H1 (cell line): ENCODE measurements around the gene MAP4K1. TPM values are rescaled to one million over a fixed set of nuclear protein-coding genes. Genes with fewer than 3 reads are reported as not detected.

Experiments used
- CTCF ChIA-PET: fragments of 300-600 bp; sonication (Branson Sonifier 250); formaldehyde crosslinking; loops from one replicate; lab custom pipeline; 2021; ENCODE audit not compliant: partially characterized antibody; lab: Charles Lee
- POLR2A ChIA-PET: fragments of 300-600 bp; sonication (Branson Sonifier 250); formaldehyde crosslinking; loops from one replicate; lab custom pipeline; 2021; ENCODE audit warnings: inconsistent platforms; ENCODE audit not compliant: partially characterized antibody; lab: Charles Lee
- DNase-seq, 2 experiments: peaks; one replicate each; pipeline versions ENCODE4 v3.0.0 to v3.0.0-alpha.2; 2010 to 2022; ENCODE audit warnings: low spot score in 2 of 2, low read depth in 1 of 2, mixed read lengths in 1 of 2
- FAIRE-seq: peaks from 2 replicates; lab custom pipeline; 2011; peaks lifted over from hg19 to GRCh38; lab: Jason Lieb, UNC
- H2AFZ ChIP-seq: 2 replicates; pipeline ENCODE4 v1.8.1; 2012; ENCODE audit warnings: low read length, inconsistent platforms
- H2AK5ac ChIP-seq: 2 replicates; pipeline ENCODE4 v1.6.1; 2013; ENCODE audit warnings: low read depth, low read length
- H2BK120ac ChIP-seq: replicated peaks from 2 replicates; pipeline ENCODE3; 2013; ENCODE audit warnings: low read depth, low read length, inconsistent platforms
- H2BK12ac ChIP-seq: 2 replicates; pipeline ENCODE4 v1.6.1; 2013; ENCODE audit warnings: low read depth, low read length
- H2BK15ac ChIP-seq: 2 replicates; pipeline ENCODE4 v1.6.1; 2013; ENCODE audit warnings: low read length
- H2BK20ac ChIP-seq: 2 replicates; pipeline ENCODE4 v1.6.1; 2013; ENCODE audit warnings: low read length
- H2BK5ac ChIP-seq: 2 replicates; pipeline ENCODE4 v1.6.1; 2013; ENCODE audit warnings: low read depth, low read length
- H3K14ac ChIP-seq: 2 replicates; pipeline ENCODE4 v1.6.1; 2013; ENCODE audit warnings: inconsistent platforms; ENCODE audit not compliant: insufficient read length
- H3K18ac ChIP-seq: 2 replicates; pipeline ENCODE4 v1.6.1; 2013; ENCODE audit warnings: low read length; ENCODE audit errors: extremely low read depth
- H3K23ac ChIP-seq: 2 replicates; pipeline ENCODE4 v1.6.1; 2013; ENCODE audit warnings: inconsistent platforms; ENCODE audit not compliant: insufficient read length
- H3K23me2 ChIP-seq: 2 replicates; pipeline ENCODE4 v1.6.1; 2013; ENCODE audit warnings: low read depth, low read length
- H3K27ac ChIP-seq: 2 replicates; pipeline ENCODE4 v1.6.1; 2011; ENCODE audit warnings: low read depth, low read length, inconsistent platforms
- H3K27me3 ChIP-seq, 4 experiments: replicated peaks in 1 of 4; 1 replicate in 1 of 4; 2 replicates in 3 of 4; pipeline versions ENCODE4 v1.6.1 to v1.8.1; 2011 to 2013; ENCODE audit warnings: low read length in 3 of 4, mild to moderate bottlenecking in 3 of 4, inconsistent platforms in 2 of 4, mixed read lengths in 2 of 4, moderate library complexity in 1 of 4; ENCODE audit not compliant: control insufficient read depth in 3 of 4, insufficient read depth in 3 of 4; ENCODE audit errors: extremely low read depth in 1 of 4
- H3K36me3 ChIP-seq, 4 experiments: 2 replicates each; pipeline versions ENCODE4 v1.6.1 to v1.8.1; 2011 to 2013; ENCODE audit warnings: mild to moderate bottlenecking in 4 of 4, low read length in 3 of 4, moderate library complexity in 2 of 4, control low read depth in 1 of 4, inconsistent platforms in 1 of 4; ENCODE audit not compliant: insufficient read depth in 4 of 4, control insufficient read depth in 2 of 4
- H3K4ac ChIP-seq: replicated peaks from 2 replicates; pipeline ENCODE3; 2013; ENCODE audit warnings: low read length, low read depth, mixed read lengths, inconsistent platforms; ENCODE audit not compliant: insufficient read length
- H3K4me1 ChIP-seq, 4 experiments: replicated peaks in 1 of 4; 1 replicate in 1 of 4; 2 replicates in 3 of 4; pipeline versions ENCODE4 v1.6.1 to v1.8.1; 2011 to 2013; ENCODE audit warnings: low read length in 3 of 4, inconsistent platforms in 2 of 4, mixed read lengths in 1 of 4; ENCODE audit not compliant: insufficient read depth in 4 of 4, control insufficient read depth in 3 of 4
- H3K4me2 ChIP-seq, 2 experiments: 2 replicates each; pipeline versions ENCODE4 v1.6.1 to v1.8.1; 2011 to 2013; ENCODE audit warnings: low read depth in 2 of 2, low read length in 2 of 2, control low read depth in 1 of 2, inconsistent platforms in 1 of 2, mild to moderate bottlenecking in 1 of 2; ENCODE audit not compliant: insufficient read depth in 1 of 2
- H3K4me3 ChIP-seq, 4 experiments: fragments of 200-600, 300-600 bp in 1 of 4; sonication (generic), shearing (Covaris generic), sonication (Bioruptor Twin) in 1 of 4; 2 replicates each; pipeline versions ENCODE4 v1.5.1 to v1.8.1; 2011 to 2016; ENCODE audit warnings: low read length in 4 of 4, low read depth in 3 of 4, control low read depth in 2 of 4, inconsistent platforms in 2 of 4, mild to moderate bottlenecking in 2 of 4, mixed read lengths in 1 of 4, moderate library complexity in 1 of 4; ENCODE audit not compliant: insufficient read depth in 2 of 4; ENCODE audit errors: extremely low read depth in 1 of 4
- H3K56ac ChIP-seq: replicated peaks from 2 replicates; pipeline ENCODE3; 2013; ENCODE audit warnings: low read depth, mild to moderate bottlenecking, mixed read lengths, low read length, inconsistent platforms; ENCODE audit not compliant: insufficient read length
- H3K79me1 ChIP-seq: 2 replicates; pipeline ENCODE4 v1.6.1; 2013; ENCODE audit warnings: low read depth, low read length, control low read depth
- H3K79me2 ChIP-seq, 2 experiments: 2 replicates each; pipeline versions ENCODE4 v1.6.1 to v1.8.1; 2012 to 2013; ENCODE audit warnings: low read length in 2 of 2, mild to moderate bottlenecking in 2 of 2, inconsistent platforms in 1 of 2; ENCODE audit not compliant: insufficient read depth in 2 of 2, control insufficient read depth in 1 of 2
- H3K9ac ChIP-seq, 4 experiments: replicated peaks in 1 of 4; 1 replicate in 1 of 4; 2 replicates in 3 of 4; pipeline versions ENCODE4 v1.6.1 to v1.8.1; 2011 to 2013; ENCODE audit warnings: low read depth in 3 of 4, low read length in 3 of 4, control low read depth in 2 of 4, mild to moderate bottlenecking in 2 of 4, moderate library complexity in 2 of 4, inconsistent platforms in 1 of 4; ENCODE audit errors: extremely low read depth in 1 of 4
- H3K9me3 ChIP-seq, 2 experiments: 2 replicates each; pipeline versions ENCODE4 v1.6.1 to v1.8.1; 2012 to 2013; ENCODE audit warnings: mild to moderate bottlenecking in 2 of 2, moderate library complexity in 2 of 2, control low read depth in 1 of 2, inconsistent platforms in 1 of 2, low read depth in 1 of 2, low read length in 1 of 2, mixed read lengths in 1 of 2; ENCODE audit not compliant: insufficient read depth in 2 of 2
- H4K20me1 ChIP-seq, 2 experiments: replicated peaks in 1 of 2; 2 replicates each; pipeline versions ENCODE3 to v1.8.1; 2011 to 2013; ENCODE audit warnings: inconsistent platforms in 2 of 2, low read length in 2 of 2, mild to moderate bottlenecking in 1 of 2; ENCODE audit not compliant: insufficient read depth in 2 of 2, control insufficient read depth in 1 of 2
- H4K5ac ChIP-seq: 2 replicates; pipeline ENCODE4 v1.6.1; 2013; ENCODE audit warnings: low read length, low read depth, mixed read lengths, inconsistent platforms; ENCODE audit not compliant: insufficient read length
- H4K8ac ChIP-seq: 2 replicates; pipeline ENCODE4 v1.8.0; 2013; ENCODE audit warnings: mild to moderate bottlenecking, moderate library complexity, low read length, inconsistent platforms; ENCODE audit not compliant: insufficient read depth; ENCODE audit errors: extremely low read depth
- H4K91ac ChIP-seq: replicated peaks from 2 replicates; pipeline ENCODE3; 2013; ENCODE audit warnings: low read length, mixed read lengths, inconsistent platforms; ENCODE audit not compliant: insufficient read length
- RXRA ChIP-seq: IDR thresholded peaks from 2 replicates; pipeline ENCODE4 v1.6.1; 2011; ENCODE audit warnings: low read depth, mild to moderate bottlenecking, low read length, moderate library complexity; ENCODE audit not compliant: insufficient read depth
- WGBS, 2 experiments: shearing (Covaris generic) in 1 of 2; methylation state at CpG; one replicate each; pipeline versions ENCODE4 v1.1.6 to v1.1.7; 2013 to 2015; ENCODE audit warnings: low lambda C conversion rate in 2 of 2, mixed read lengths in 2 of 2, inconsistent platforms in 1 of 2, low coverage in 1 of 2, missing lambda C conversion rate in 1 of 2; ENCODE audit not compliant: insufficient replicate concordance in 2 of 2, insufficient coverage in 1 of 2, insufficient read length in 1 of 2; ENCODE audit errors: extremely low coverage in 1 of 2, missing lambda C conversion rate in 1 of 2; 5-methylcytosine and 5-hydroxymethylcytosine counted together
- polyA plus RNA-seq, 7 experiments: library from polyadenylated mRNA; depleted of rRNA in 3 of 7; stranded (reverse) in 5 of 7; unstranded in 2 of 7; fragments of >200 nt in 5 of 7; fragments of 200-250 nt in 2 of 7; gene quantifications; 1 replicate in 5 of 7; 2 replicates in 1 of 7; 4 replicates in 1 of 7; pipeline versions ENCODE4 v1.2.1 to v1.2.3, GENCODE V29; 2011 to 2013; ENCODE audit warnings: missing spikeins in 2 of 7, mixed read lengths in 2 of 7
- total RNA-seq: library from RNA; stranded (reverse); fragmentation: NEBNext Ultra II Directional; extraction: Animal tissue kit (Norgen Biotek cat#: 25700); gene quantifications from 2 replicates; pipeline ENCODE4 v1.2.1, GENCODE V29; 2021

MAP4K1 gene
- total and polyA plus RNA-seq, 2 of the 8 experiments (the other 6 are each of a cell fraction or from before 2014, with no cell fraction given), result 9.0 to 10.4 TPM

GRCh38 chr19:38606131-38606530 lies 11.6 kb downstream of the MAP4K1 start:
- CTCF ChIA-PET, result interaction anchor here (1.4 kb wide), 1 partner anchor 12 kb away, joined by 4 read pairs; the partner anchor contains the start of gene EIF3K
- Histone ChIP-seq H3K79me1 (no peaks in the 10 kb centered on the region), H3K4me1 (no peaks in the 10 kb centered on the region), H4K91ac (no peak overlapping the region), H2AFZ (no peak overlapping the region), H2BK15ac (no peak overlapping the region), H3K36me3 (no peaks in the 10 kb centered on the region), H2BK20ac (no peak overlapping the region), H3K9ac (no peak overlapping the region), H3K4me3 (no peak overlapping the region), H3K14ac (no peak overlapping the region), H3K18ac (no peak overlapping the region), H2AK5ac (no peak overlapping the region), H3K79me2 (no peaks in the 10 kb centered on the region), H3K23ac (no peak overlapping the region), H2BK5ac (no peak overlapping the region), H4K20me1 (no peaks in the 10 kb centered on the region), H3K4ac (no peak overlapping the region), H3K9me3 (no peaks in the 10 kb centered on the region), H2BK120ac (no peak overlapping the region), H2BK12ac (0 out of 2 replicates have a peak overlapping the region, but pooled peaks have one; percentile 2), H4K8ac (no peak overlapping the region), H4K5ac (no peak overlapping the region), H3K4me2 (no peak overlapping the region), H3K56ac (no peak overlapping the region), H3K23me2 (no peaks in the 10 kb centered on the region), H3K27ac (no peak overlapping the region), H3K27me3 (no peaks in the 10 kb centered on the region)
- WGBS, 2 experiments, result 96% methylated on average over 6 of the region's 6 CpGs; no CpG with 5 or more reads in 1 of the 2 experiments
- POLR2A ChIA-PET, result interaction anchor here (0.8 to 2.2 kb wide), 3 partner anchors 9 to 13 kb away, joined by 3 to 7 read pairs (median 4); no protein-coding TSS in a partner anchor
- FAIRE-seq (no peak), DNase-seq (no peak)
- no peak for TF ChIP-seq RXRA
